Endothelial cell of umbilical vein (primary cell): Measurements from ENCODE around the gene PUS1. TPM values are rescaled to one million over a fixed set of nuclear protein-coding genes. Genes with fewer than 3 reads are reported as not detected.

Experiments
- BruUV-seq: library from RNA; stranded (reverse); fragments of 400-500 nt; replicated peaks from 2 replicates; lab custom pipeline; 2021; lab: Mats Ljungman, UMichigan
- CTCF ChIA-PET: fragments of 300-600, 350-600 bp; sonication (Branson Sonifier 250); formaldehyde crosslinking; loops from one replicate; lab custom pipeline; 2021; ENCODE audit warnings: antibody characterized with exemption, inconsistent platforms; lab: Charles Lee
- POLR2A ChIA-PET: fragments of 300-600, 350-600 bp; sonication (Branson Sonifier 250); formaldehyde crosslinking; loops from one replicate; lab custom pipeline; 2021; ENCODE audit warnings: antibody characterized with exemption, inconsistent platforms; lab: Charles Lee
- DNase-seq: peaks from one replicate; pipeline ENCODE4 v3.0.0-alpha.2; 2011; ENCODE audit warnings: low read depth, low spot score
- FAIRE-seq: peaks from 2 replicates; lab custom pipeline; 2011; peaks lifted over from hg19 to GRCh38; lab: Jason Lieb, UNC
- H2AFZ ChIP-seq: 2 replicates; pipeline ENCODE4 v1.6.0; 2012; ENCODE audit warnings: low read depth, low read length, control low read depth, inconsistent platforms
- H3K27ac ChIP-seq: 2 replicates; pipeline ENCODE4 v1.5.1; 2011; ENCODE audit warnings: low read depth, mild to moderate bottlenecking, control low read depth, low read length, moderate library complexity; ENCODE audit not compliant: insufficient read depth
- H3K27me3 ChIP-seq, 2 experiments: 2 replicates each; pipeline versions ENCODE4 v1.6.0 to v1.6.1; 2011; ENCODE audit warnings: low read length in 2 of 2, mixed read lengths in 1 of 2; ENCODE audit not compliant: control insufficient read depth in 2 of 2, insufficient read depth in 2 of 2
- H3K36me3 ChIP-seq, 2 experiments: 2 replicates in 1 of 2; 3 replicates in 1 of 2; pipeline ENCODE4 v1.5.1; 2011; ENCODE audit warnings: low read length in 2 of 2, mild to moderate bottlenecking in 1 of 2, moderate library complexity in 1 of 2; ENCODE audit not compliant: control insufficient read depth in 2 of 2, insufficient read depth in 2 of 2; ENCODE audit errors: extremely low read depth in 1 of 2
- H3K4me1 ChIP-seq: 3 replicates; pipeline ENCODE4 v1.5.1; 2011; ENCODE audit warnings: mild to moderate bottlenecking, low read length; ENCODE audit not compliant: control insufficient read depth, insufficient read depth; ENCODE audit errors: extremely low read depth
- H3K4me2 ChIP-seq: 2 replicates; pipeline ENCODE4 v1.6.1; 2011; ENCODE audit warnings: low read length, control low read depth, mixed read lengths; ENCODE audit not compliant: insufficient read depth
- H3K4me3 ChIP-seq, 3 experiments: fragments of 200-600 bp in 1 of 3; sonication (generic), shearing (Covaris generic) in 1 of 3; replicated peaks in 1 of 3; 2 replicates each; pipeline ENCODE4 v1.5.1; 2011 to 2016; ENCODE audit warnings: control low read depth in 3 of 3, low read length in 3 of 3, mild to moderate bottlenecking in 2 of 3, inconsistent platforms in 1 of 3, low read depth in 1 of 3, moderate library complexity in 1 of 3; ENCODE audit not compliant: insufficient read depth in 1 of 3
- H3K79me2 ChIP-seq: 2 replicates; pipeline ENCODE4 v1.6.0; 2012; ENCODE audit warnings: low read length, inconsistent platforms; ENCODE audit not compliant: control insufficient read depth, insufficient read depth
- H3K9ac ChIP-seq: replicated peaks from 2 replicates; pipeline ENCODE3; 2011; ENCODE audit warnings: low read length, control low read depth; ENCODE audit not compliant: insufficient read depth; ENCODE audit errors: extremely low read depth
- H3K9me1 ChIP-seq: replicated peaks from 3 replicates; pipeline ENCODE4 v1.6.0; 2011; ENCODE audit warnings: mild to moderate bottlenecking, low read length; ENCODE audit not compliant: control insufficient read depth, insufficient read depth; ENCODE audit errors: extremely low read depth
- H3K9me3 ChIP-seq: replicated peaks from 2 replicates; pipeline ENCODE4 v1.5.1; 2012; ENCODE audit warnings: low read length, inconsistent platforms; ENCODE audit not compliant: control insufficient read depth, insufficient read depth
- H4K20me1 ChIP-seq: replicated peaks from 2 replicates; pipeline ENCODE3; 2011; ENCODE audit warnings: mild to moderate bottlenecking, low read length; ENCODE audit not compliant: control insufficient read depth, insufficient read depth; ENCODE audit errors: extremely low read depth
- CTCF ChIP-seq, 2 donors: IDR thresholded peaks; 1 replicate in 1 of 2; 2 replicates in 1 of 2; pipeline ENCODE4 v1.5.1; 2011; ENCODE audit warnings: low read length in 2 of 2, mild to moderate bottlenecking in 2 of 2, moderate library complexity in 2 of 2, control low read depth in 1 of 2, inconsistent platforms in 1 of 2, low read depth in 1 of 2; ENCODE audit not compliant: insufficient read depth in 1 of 2; ENCODE audit errors: extremely low read depth in 1 of 2
- EZH2 ChIP-seq: IDR thresholded peaks from 2 replicates; pipeline ENCODE4 v1.6.1; 2012; ENCODE audit warnings: borderline replicate concordance, low read depth, mild to moderate bottlenecking, moderate library complexity, low read length, inconsistent platforms; ENCODE audit not compliant: severe bottlenecking
- GATA2 ChIP-seq: IDR thresholded peaks from 2 replicates; pipeline ENCODE4 v1.7.0; 2011; ENCODE audit warnings: low read depth, mild to moderate bottlenecking, moderate library complexity, mixed read lengths, low read length; ENCODE audit not compliant: insufficient read length, insufficient read depth
- MAX ChIP-seq: IDR thresholded peaks from 2 replicates; pipeline ENCODE4 v1.6.1; 2011; ENCODE audit not compliant: insufficient read depth, insufficient read length
- MYC ChIP-seq: IDR thresholded peaks from one replicate; pipeline ENCODE4 v1.6.1; 2011; ENCODE audit warnings: mild to moderate bottlenecking, low read depth, low read length
- POLR2A ChIP-seq: IDR thresholded peaks from 2 replicates; pipeline ENCODE4 v1.6.1; 2012; ENCODE audit warnings: low read depth, mild to moderate bottlenecking, control low read depth, low read length
- dilution Hi-C: fragments of 300-500 bp; cut with MboI; formaldehyde crosslinking; loops from one replicate; pipeline ENCODE4 v1.15.0; 2019; ENCODE audit warnings: low sequenced_read_pairs; ENCODE audit not compliant: extremely low pct_ligation_motif_present
- intact Hi-C: fragments of 100-400 bp; cut with micrococcal nuclease; formaldehyde crosslinking; loops from one replicate; pipeline ENCODE4 v1.10.0; 2022
- polyA plus RNA-seq, 4 experiments: library from polyadenylated mRNA; depleted of rRNA in 3 of 4; stranded (reverse) in 3 of 4; unstranded in 1 of 4; fragments of >200 nt; gene quantifications; 2 replicates each; pipeline versions ENCODE4 v1.2.1 to v1.2.3, GENCODE V29; 2011 to 2012; ENCODE audit warnings: missing spikeins in 1 of 4
- total RNA-seq: library from RNA; stranded (reverse); gene quantifications from 2 replicates; pipeline ENCODE4 v1.2.3, GENCODE V29; 2021

Gene PUS1
- total and polyA plus RNA-seq, 2 donors (not counting 3 experiments of a cell fraction or from before 2014, with no cell fraction given) = 33.9 to 52.2 TPM

GRCh38 chr12:131921866-131922769, 7.0 kb upstream of the PUS1 start:
- Histone ChIP-seq H3K27ac (no peak overlapping the region), H3K79me2 (no peaks in the 10 kb centered on the region), H3K27me3 (no peaks in the 10 kb centered on the region), H3K9me1 (no peaks in the 10 kb centered on the region), H3K36me3 (peaks cover 0 to 25% of the 10 kb centered on the region in 2 experiments), H3K4me1 (no peaks in the 10 kb centered on the region), H3K4me2 (no peak overlapping the region), H3K9ac (no peak overlapping the region), H3K4me3 (no peak overlapping the region), H4K20me1 (no peaks in the 10 kb centered on the region), H3K9me3 (no peaks in the 10 kb centered on the region), H2AFZ (no peak overlapping the region)
- ChIA-PET CTCF (interaction anchor here (1.1 kb wide), 1 partner anchor 8 kb away, joined by 3 read pairs; no protein-coding TSS in a partner anchor), POLR2A (no interaction called here)
- TF ChIP-seq EZH2 (no peak), GATA2 (no peak), MAX (no peak), POLR2A (no peak), CTCF (IDR thresholded peaks at IDR 0.05; ENCODE audit: extremely low read depth in 1 of 2, insufficient read depth in 1 of 2, low read depth in 1 of 2, low read length in 2 of 2) (no peak), MYC (no peak)
- TSS peak; percentile 26 for BruUV-seq
- FAIRE-seq = no peak
- intact Hi-C loops (no loop called here), dilution Hi-C loops (no loop called here)
- DNase-seq = no peak
